Measurements from ENCODE around the gene GUCA1C. TPM values are rescaled to one million over a fixed set of nuclear protein-coding genes. Genes with fewer than 3 reads are reported as not detected.

Gene GUCA1C
- total and polyA plus RNA-seq, 2 of the 8 experiments (the other 6 are each of a cell fraction or from before 2014, with no cell fraction given), result not detected

DNA sequence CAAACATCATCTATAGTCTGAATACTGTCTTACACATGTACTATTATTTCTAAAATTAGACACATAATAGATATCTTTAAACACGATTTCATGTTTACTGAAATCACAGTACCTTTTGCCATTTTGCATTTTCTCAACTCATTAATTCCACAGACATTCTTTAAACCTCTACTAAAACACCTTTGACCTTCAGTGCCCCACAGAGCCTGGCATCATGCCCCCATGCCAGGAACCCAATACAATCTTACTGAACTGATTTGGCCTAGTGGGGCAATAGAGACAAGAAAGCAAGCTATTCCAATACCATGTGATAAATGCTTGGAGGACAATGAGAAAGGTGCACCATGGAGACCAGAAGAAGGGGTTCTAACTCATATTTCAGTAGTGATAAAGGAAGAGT, 19.3 kb upstream of the GUCA1C start (continued):
- TF ChIP-seq, protein P1, sequence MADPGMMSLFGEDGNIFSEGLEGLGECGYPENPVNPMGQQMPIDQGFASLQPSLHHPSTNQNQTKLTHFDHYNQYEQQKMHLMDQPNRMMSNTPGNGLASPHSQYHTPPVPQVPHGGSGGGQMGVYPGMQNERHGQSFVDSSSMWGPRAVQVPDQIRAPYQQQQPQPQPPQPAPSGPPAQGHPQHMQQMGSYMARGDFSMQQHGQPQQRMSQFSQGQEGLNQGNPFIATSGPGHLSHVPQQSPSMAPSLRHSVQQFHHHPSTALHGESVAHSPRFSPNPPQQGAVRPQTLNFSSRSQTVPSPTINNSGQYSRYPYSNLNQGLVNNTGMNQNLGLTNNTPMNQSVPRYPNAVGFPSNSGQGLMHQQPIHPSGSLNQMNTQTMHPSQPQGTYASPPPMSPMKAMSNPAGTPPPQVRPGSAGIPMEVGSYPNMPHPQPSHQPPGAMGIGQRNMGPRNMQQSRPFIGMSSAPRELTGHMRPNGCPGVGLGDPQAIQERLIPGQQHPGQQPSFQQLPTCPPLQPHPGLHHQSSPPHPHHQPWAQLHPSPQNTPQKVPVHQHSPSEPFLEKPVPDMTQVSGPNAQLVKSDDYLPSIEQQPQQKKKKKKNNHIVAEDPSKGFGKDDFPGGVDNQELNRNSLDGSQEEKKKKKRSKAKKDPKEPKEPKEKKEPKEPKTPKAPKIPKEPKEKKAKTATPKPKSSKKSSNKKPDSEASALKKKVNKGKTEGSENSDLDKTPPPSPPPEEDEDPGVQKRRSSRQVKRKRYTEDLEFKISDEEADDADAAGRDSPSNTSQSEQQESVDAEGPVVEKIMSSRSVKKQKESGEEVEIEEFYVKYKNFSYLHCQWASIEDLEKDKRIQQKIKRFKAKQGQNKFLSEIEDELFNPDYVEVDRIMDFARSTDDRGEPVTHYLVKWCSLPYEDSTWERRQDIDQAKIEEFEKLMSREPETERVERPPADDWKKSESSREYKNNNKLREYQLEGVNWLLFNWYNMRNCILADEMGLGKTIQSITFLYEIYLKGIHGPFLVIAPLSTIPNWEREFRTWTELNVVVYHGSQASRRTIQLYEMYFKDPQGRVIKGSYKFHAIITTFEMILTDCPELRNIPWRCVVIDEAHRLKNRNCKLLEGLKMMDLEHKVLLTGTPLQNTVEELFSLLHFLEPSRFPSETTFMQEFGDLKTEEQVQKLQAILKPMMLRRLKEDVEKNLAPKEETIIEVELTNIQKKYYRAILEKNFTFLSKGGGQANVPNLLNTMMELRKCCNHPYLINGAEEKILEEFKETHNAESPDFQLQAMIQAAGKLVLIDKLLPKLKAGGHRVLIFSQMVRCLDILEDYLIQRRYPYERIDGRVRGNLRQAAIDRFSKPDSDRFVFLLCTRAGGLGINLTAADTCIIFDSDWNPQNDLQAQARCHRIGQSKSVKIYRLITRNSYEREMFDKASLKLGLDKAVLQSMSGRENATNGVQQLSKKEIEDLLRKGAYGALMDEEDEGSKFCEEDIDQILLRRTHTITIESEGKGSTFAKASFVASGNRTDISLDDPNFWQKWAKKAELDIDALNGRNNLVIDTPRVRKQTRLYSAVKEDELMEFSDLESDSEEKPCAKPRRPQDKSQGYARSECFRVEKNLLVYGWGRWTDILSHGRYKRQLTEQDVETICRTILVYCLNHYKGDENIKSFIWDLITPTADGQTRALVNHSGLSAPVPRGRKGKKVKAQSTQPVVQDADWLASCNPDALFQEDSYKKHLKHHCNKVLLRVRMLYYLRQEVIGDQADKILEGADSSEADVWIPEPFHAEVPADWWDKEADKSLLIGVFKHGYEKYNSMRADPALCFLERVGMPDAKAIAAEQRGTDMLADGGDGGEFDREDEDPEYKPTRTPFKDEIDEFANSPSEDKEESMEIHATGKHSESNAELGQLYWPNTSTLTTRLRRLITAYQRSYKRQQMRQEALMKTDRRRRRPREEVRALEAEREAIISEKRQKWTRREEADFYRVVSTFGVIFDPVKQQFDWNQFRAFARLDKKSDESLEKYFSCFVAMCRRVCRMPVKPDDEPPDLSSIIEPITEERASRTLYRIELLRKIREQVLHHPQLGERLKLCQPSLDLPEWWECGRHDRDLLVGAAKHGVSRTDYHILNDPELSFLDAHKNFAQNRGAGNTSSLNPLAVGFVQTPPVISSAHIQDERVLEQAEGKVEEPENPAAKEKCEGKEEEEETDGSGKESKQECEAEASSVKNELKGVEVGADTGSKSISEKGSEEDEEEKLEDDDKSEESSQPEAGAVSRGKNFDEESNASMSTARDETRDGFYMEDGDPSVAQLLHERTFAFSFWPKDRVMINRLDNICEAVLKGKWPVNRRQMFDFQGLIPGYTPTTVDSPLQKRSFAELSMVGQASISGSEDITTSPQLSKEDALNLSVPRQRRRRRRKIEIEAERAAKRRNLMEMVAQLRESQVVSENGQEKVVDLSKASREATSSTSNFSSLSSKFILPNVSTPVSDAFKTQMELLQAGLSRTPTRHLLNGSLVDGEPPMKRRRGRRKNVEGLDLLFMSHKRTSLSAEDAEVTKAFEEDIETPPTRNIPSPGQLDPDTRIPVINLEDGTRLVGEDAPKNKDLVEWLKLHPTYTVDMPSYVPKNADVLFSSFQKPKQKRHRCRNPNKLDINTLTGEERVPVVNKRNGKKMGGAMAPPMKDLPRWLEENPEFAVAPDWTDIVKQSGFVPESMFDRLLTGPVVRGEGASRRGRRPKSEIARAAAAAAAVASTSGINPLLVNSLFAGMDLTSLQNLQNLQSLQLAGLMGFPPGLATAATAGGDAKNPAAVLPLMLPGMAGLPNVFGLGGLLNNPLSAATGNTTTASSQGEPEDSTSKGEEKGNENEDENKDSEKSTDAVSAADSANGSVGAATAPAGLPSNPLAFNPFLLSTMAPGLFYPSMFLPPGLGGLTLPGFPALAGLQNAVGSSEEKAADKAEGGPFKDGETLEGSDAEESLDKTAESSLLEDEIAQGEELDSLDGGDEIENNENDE (IDR thresholded peaks at IDR 0.05; ENCODE audit: insufficient replicate concordance, low read length), result no peak
- TF ChIP-seq, protein P2, sequence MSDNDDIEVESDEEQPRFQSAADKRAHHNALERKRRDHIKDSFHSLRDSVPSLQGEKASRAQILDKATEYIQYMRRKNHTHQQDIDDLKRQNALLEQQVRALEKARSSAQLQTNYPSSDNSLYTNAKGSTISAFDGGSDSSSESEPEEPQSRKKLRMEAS (IDR thresholded peaks at IDR 0.05), result no peak
- no peak for TF ChIP-seq HDAC6 (IDR thresholded peaks at IDR 0.05; ENCODE audit: low read depth, low read length)
